SK-N-SH (cell line): ENCODE results near the gene ABLIM2. TPM values are rescaled to one million over a fixed set of nuclear protein-coding genes. Genes with fewer than 3 reads are reported as not detected.

ENCODE experiments used
- CTCF ChIA-PET: fragments of 300-600, 350-600 bp; formaldehyde crosslinking; extraction: SDS; loops from one replicate; lab custom pipeline; 2021; lab: Yijun Ruan, JAX
- POLR2A ChIA-PET: fragments of 350-600 bp; sonication (Branson Sonifier 250); formaldehyde crosslinking; extraction: SDS; loops from one replicate; lab custom pipeline; 2020; ENCODE audit warnings: antibody characterized with exemption, inconsistent platforms; lab: Yijun Ruan, JAX
- DNase-seq: peaks from one replicate; pipeline ENCODE4 v3.0.0; 2012
- H2AFZ ChIP-seq: fragments of 200-600 bp; sonication (generic); 2 replicates; pipeline ENCODE4 v1.8.1; 2016; ENCODE audit warnings: antibody characterized with exemption, mild to moderate bottlenecking, low read depth
- H3F3A ChIP-seq: fragments of 200-600 bp; sonication (generic); replicated peaks from 2 replicates; pipeline ENCODE3; 2016; ENCODE audit warnings: antibody characterized with exemption, mild to moderate bottlenecking; ENCODE audit not compliant: insufficient read depth
- H3K27ac ChIP-seq, 2 experiments: fragments of 200-500 bp in 1 of 2; fragments of 200-600 bp in 1 of 2; sonication (Bioruptor generic) in 1 of 2; sonication (generic), shearing (Covaris generic) in 1 of 2; 2 replicates each; pipeline versions ENCODE4 v1.5.1 to v1.6.1; 2014 to 2016; ENCODE audit warnings: low read depth in 2 of 2, inconsistent platforms in 1 of 2, low read length in 1 of 2, mild to moderate bottlenecking in 1 of 2, mixed read lengths in 1 of 2
- H3K27me3 ChIP-seq: fragments of 200-600 bp; sonication (generic), shearing (Covaris generic); 2 replicates; pipeline ENCODE4 v1.6.1; 2016; ENCODE audit warnings: mixed run types; ENCODE audit not compliant: insufficient read depth
- H3K36me3 ChIP-seq, 2 experiments: fragments of 200-500 bp in 1 of 2; fragments of 200-600 bp in 1 of 2; sonication (Bioruptor generic) in 1 of 2; sonication (generic) in 1 of 2; replicated peaks in 1 of 2; 2 replicates each; pipeline versions ENCODE3 to v1.5.1; 2014 to 2016; ENCODE audit warnings: low read length in 1 of 2, mild to moderate bottlenecking in 1 of 2; ENCODE audit not compliant: insufficient read depth in 2 of 2, control insufficient read depth in 1 of 2
- H3K4me1 ChIP-seq, 2 experiments: fragments of 200-500 bp in 1 of 2; fragments of 200-600 bp in 1 of 2; sonication (Bioruptor generic) in 1 of 2; sonication (generic), shearing (Covaris generic) in 1 of 2; 2 replicates each; pipeline versions ENCODE4 v1.5.1 to v1.6.1; 2014 to 2016; ENCODE audit warnings: low read depth in 1 of 2, low read length in 1 of 2, mixed run types in 1 of 2; ENCODE audit not compliant: insufficient read depth in 2 of 2, control insufficient read depth in 1 of 2
- H3K4me2 ChIP-seq: fragments of 200-600 bp; sonication (generic), shearing (Covaris generic); 2 replicates; pipeline ENCODE4 v1.6.1; 2017; ENCODE audit warnings: mixed run types
- H3K4me3 ChIP-seq, 2 experiments: fragments of 200-500 bp in 1 of 2; fragments of 200-600 bp in 1 of 2; sonication (Bioruptor generic) in 1 of 2; sonication (generic), shearing (Covaris generic) in 1 of 2; 2 replicates each; pipeline versions ENCODE4 v1.5.1 to v1.8.1; 2014 to 2016; ENCODE audit warnings: low read depth in 2 of 2, inconsistent platforms in 1 of 2, low read length in 1 of 2, mild to moderate bottlenecking in 1 of 2, mixed read lengths in 1 of 2, moderate library complexity in 1 of 2
- H3K79me2 ChIP-seq: fragments of 200-600 bp; sonication (generic); 2 replicates; pipeline ENCODE4 v1.8.1; 2017; ENCODE audit warnings: mild to moderate bottlenecking; ENCODE audit not compliant: insufficient read depth
- H3K9ac ChIP-seq: fragments of 200-600 bp; sonication (generic); 2 replicates; pipeline ENCODE4 v1.6.1; 2017; ENCODE audit warnings: mixed run types
- H3K9me2 ChIP-seq: fragments of 200-600 bp; sonication (generic); 2 replicates; pipeline ENCODE4 v1.6.1; 2017; ENCODE audit warnings: mixed run types
- H3K9me3 ChIP-seq: fragments of 200-600 bp; sonication (generic); 2 replicates; pipeline ENCODE4 v1.6.1; 2017; ENCODE audit warnings: mixed run types, mild to moderate bottlenecking, moderate library complexity
- H4K20me1 ChIP-seq: fragments of 200-600 bp; sonication (generic); 2 replicates; pipeline ENCODE4 v1.6.1; 2017; ENCODE audit warnings: mild to moderate bottlenecking, mixed run types; ENCODE audit not compliant: insufficient read depth
- CHD2 ChIP-seq: fragments of 150-350 bp; IDR thresholded peaks from 2 replicates; pipeline ENCODE4 v1.6.1; 2018; ENCODE audit warnings: low read length; ENCODE audit not compliant: partially characterized antibody
- CTCF ChIP-seq: fragments of 200-600 bp; sonication (generic); IDR thresholded peaks from 2 replicates; pipeline ENCODE4 v1.6.1; 2017; ENCODE audit warnings: antibody characterized with exemption, mild to moderate bottlenecking, moderate library complexity
- FOSL2 ChIP-seq: IDR thresholded peaks from 2 replicates; pipeline ENCODE4 v1.4.0; 2012; ENCODE audit warnings: low read depth, mild to moderate bottlenecking, moderate library complexity, borderline replicate concordance
- FOXJ3 ChIP-seq: sonication (generic); formaldehyde crosslinking; IDR thresholded peaks from 2 replicates; pipeline ENCODE4 v1.5.1; 2020; ENCODE audit warnings: mild to moderate bottlenecking, missing genetic modification reagents
- NRF1 ChIP-seq: IDR thresholded peaks from 2 replicates; pipeline ENCODE4 v1.6.1; 2012; ENCODE audit warnings: low read depth, mild to moderate bottlenecking, low read length
- RXRA ChIP-seq: IDR thresholded peaks from 2 replicates; pipeline ENCODE4 v1.4.0; 2012; ENCODE audit warnings: low read depth, mild to moderate bottlenecking, borderline replicate concordance
- SIN3A ChIP-seq: IDR thresholded peaks from 2 replicates; pipeline ENCODE4 v1.6.1; 2012; ENCODE audit warnings: low read depth, mild to moderate bottlenecking, low read length, moderate library complexity, borderline replicate concordance
- TCF12 ChIP-seq: IDR thresholded peaks from 2 replicates; pipeline ENCODE4 v1.4.0; 2012
- USF1 ChIP-seq: IDR thresholded peaks from 2 replicates; pipeline ENCODE4 v1.4.0; 2012; ENCODE audit warnings: low read depth, borderline replicate concordance
- USF2 ChIP-seq: fragments of 150-350 bp; IDR thresholded peaks from 2 replicates; pipeline ENCODE4 v1.6.1; 2017; ENCODE audit warnings: antibody characterized with exemption, low read length, low read depth, borderline replicate concordance
- YY1 ChIP-seq: IDR thresholded peaks from 2 replicates; pipeline ENCODE4 v1.4.0; 2012; ENCODE audit warnings: low read depth, mild to moderate bottlenecking
- ZBTB33 ChIP-seq: IDR thresholded peaks from 2 replicates; pipeline ENCODE4 v1.4.0; 2012; ENCODE audit warnings: low read depth, borderline replicate concordance
- WGBS: methylation state at CpG from one replicate; pipeline ENCODE4 v1.1.6; 2017; ENCODE audit warnings: low lambda C conversion rate; 5-methylcytosine and 5-hydroxymethylcytosine counted together
- polyA plus RNA-seq, 3 experiments: library from polyadenylated mRNA; depleted of rRNA; stranded (reverse); fragments of >200 nt; gene quantifications; 2 replicates each; pipeline ENCODE4 v1.2.3, GENCODE V29; 2012

ABLIM2 gene
- polyA plus RNA-seq, 1 of the 3 experiments (the other 2 are of a cell fraction), result 0.53 TPM

- Histone ChIP-seq H3K9me3 (no peaks in the 10 kb centered on the region), H4K20me1 (no peaks in the 10 kb centered on the region), H3K9ac (no peak overlapping the region), H3K4me3 (no peak overlapping the region), H3F3A (no peaks in the 10 kb centered on the region), H3K36me3 (no peaks in the 10 kb centered on the region), H3K27me3 (no peaks in the 10 kb centered on the region), H2AFZ (no peak overlapping the region), H3K27ac (no peak overlapping the region), H3K4me1 (peaks cover 0 to 7% of the 10 kb centered on the region in 2 experiments; a peak in 1 of 4 replicates), H3K9me2 (no peaks in the 10 kb centered on the region), H3K79me2 (no peaks in the 10 kb centered on the region), H3K4me2 (no peak overlapping the region)
- no peak for TF ChIP-seq SIN3A
- no peak for TF ChIP-seq NRF1
- TF ChIP-seq CHD2, result no peak
- TF ChIP-seq USF2, result no peak
- TF ChIP-seq RXRA, result no peak
- no peak for TF ChIP-seq FOSL2
- no peak for TF ChIP-seq ZBTB33
- CTCF ChIA-PET, result interaction anchor here (0.7 to 1.7 kb wide), 2 partner anchors 10 to 13 kb away, joined by 3 to 13 read pairs; no protein-coding TSS in a partner anchor
- 74% methylated on average over 16 of the region's 19 CpGs for WGBS
- POLR2A ChIA-PET, result no interaction called here
- DNase-seq, result no peak
Measured at GRCh38 chr4:8163436-8164193, 5.0 kb upstream of the ABLIM2 start.

- POLR2A ChIA-PET, result no interaction called here
- DNase-seq, result no peak
- CTCF ChIA-PET, result interaction anchor here (0.7 to 1.7 kb wide), 2 partner anchors 11 to 14 kb away, joined by 3 to 13 read pairs; no protein-coding TSS in a partner anchor
Measured at GRCh38 chr4:8163026-8163425, 4.4 kb upstream of the ABLIM2 start.

More at GRCh38 chr4:8163026-8163425, 4.4 kb upstream of the ABLIM2 start:
- WGBS, result 43% methylated on average over 6 of the region's 7 CpGs
- Histone ChIP-seq H3K4me1 (peaks cover 0 to 8% of the 10 kb centered on the region in 2 experiments; a peak in 1 of 4 replicates), H3K36me3 (no peaks in the 10 kb centered on the region), H3K79me2 (no peaks in the 10 kb centered on the region), H3K4me2 (no peak overlapping the region), H3F3A (no peaks in the 10 kb centered on the region), H3K27ac (no peak overlapping the region), H3K9me3 (no peaks in the 10 kb centered on the region), H4K20me1 (no peaks in the 10 kb centered on the region), H2AFZ (no peak overlapping the region), H3K27me3 (0 out of 2 replicates have a peak, but pooled peaks cover 3% of the 10 kb centered on the region), H3K9ac (no peak overlapping the region), H3K9me2 (no peaks in the 10 kb centered on the region), H3K4me3 (no peak overlapping the region)
- no peak for TF ChIP-seq USF1
- no peak for TF ChIP-seq CTCF
- TF ChIP-seq YY1, result no peak
- no peak for TF ChIP-seq SIN3A
- no peak for TF ChIP-seq TCF12
- no peak for TF ChIP-seq FOSL2
- no peak for TF ChIP-seq FOXJ3 (CRISPR knock-in tag)
